ENCODE data around the gene JUNB. TPM values are rescaled to one million over a fixed set of nuclear protein-coding genes. Genes with fewer than 3 reads are reported as not detected.

The JUNB gene
- total RNA-seq, 2 experiments from 2014 or later, result 292 to 299 TPM

- ATAC-seq, result no peak
- peaks cover 10% of the 10 kb centered on the region for H3K4me1 Mint-ChIP-seq (ENCODE audit: low read depth)
- H3K27me3 Mint-ChIP-seq, result peaks cover 24% of the 10 kb centered on the region
- no peak overlapping the region for H3K27ac Mint-ChIP-seq
- POLR2A ChIA-PET, result interaction anchor here (0.7 to 1.1 kb wide), 3 partner anchors 9 to 91 kb away, joined by 3 to 4 read pairs (median 3); no protein-coding TSS in a partner anchor
- DNase-seq, result no peak
- no peak for TF ChIP-seq CTCF (IDR thresholded peaks at IDR 0.05)
- no peaks in the 10 kb centered on the region for H3K9me3 Mint-ChIP-seq
- no peak overlapping the region for H3K4me3 Mint-ChIP-seq
- intact Hi-C loops (cut with micrococcal nuclease), result no loop called here
- CTCF ChIA-PET, result interaction anchor here (1.2 to 17.4 kb wide), 6 partner anchors 9 to 91 kb away, joined by 3 to 480 read pairs (median 46); partner anchors contain the start of genes JUNB, PRDX2 and THSD8
- H3K36me3 Mint-ChIP-seq (ENCODE audit: low read depth), result no peaks in the 10 kb centered on the region
Observed at GRCh38 chr19:12756150-12756883, 35.0 kb upstream of the JUNB start.

- no peak overlapping the region for H3K27ac Mint-ChIP-seq
- CTCF ChIA-PET, result interaction anchor here (0.6 to 17.4 kb wide), 45 partner anchors 9 to 264 kb away, joined by 3 to 480 read pairs (median 5); partner anchors contain the start of genes DNASE2, FBXW9, GET3 and JUNB
- H3K36me3 Mint-ChIP-seq (ENCODE audit: low read depth), result no peaks in the 10 kb centered on the region
- peak; percentile 83 for ATAC-seq
- POLR2A ChIA-PET, result interaction anchor here (0.9 to 2.9 kb wide), 7 partner anchors 11 to 89 kb away, joined by 3 to 9 read pairs (median 3); no protein-coding TSS in a partner anchor
- H3K27me3 Mint-ChIP-seq, result peaks cover 18% of the 10 kb centered on the region
- TF ChIP-seq CTCF (IDR thresholded peaks at IDR 0.05), result peak; percentile 98
- no peaks in the 10 kb centered on the region for H3K9me3 Mint-ChIP-seq
- peak overlapping the region; percentile 41 for H3K4me3 Mint-ChIP-seq
- DNase-seq, result peak; percentile 77
- peaks cover 10% of the 10 kb centered on the region for H3K4me1 Mint-ChIP-seq (ENCODE audit: low read depth)
- intact Hi-C loops (cut with micrococcal nuclease), result no loop called here
Observed at GRCh38 chr19:12757544-12758274, 33.6 kb upstream of the JUNB start.

GRCh38 chr19:12759686-12760085, 31.6 kb upstream of the JUNB start:
- Mint-ChIP-seq H3K4me3 (no peak overlapping the region), H3K36me3 (ENCODE audit: low read depth) (no peaks in the 10 kb centered on the region), H3K9me3 (no peaks in the 10 kb centered on the region), H3K27ac (no peak overlapping the region), H3K4me1 (ENCODE audit: low read depth) (peaks cover 10% of the 10 kb centered on the region), H3K27me3 (peaks cover 12% of the 10 kb centered on the region)
- intact Hi-C loops (cut with micrococcal nuclease), result loop anchor here (2.0 to 5.0 kb wide), 2 partner anchors 37 to 88 kb away; no protein-coding TSS in a partner anchor
- DNase-seq (no peak), ATAC-seq (no peak)
- CTCF ChIA-PET, result interaction anchor here (0.8 to 17.4 kb wide), 29 partner anchors 10 to 178 kb away, joined by 3 to 480 read pairs (median 5); partner anchors contain the start of genes DNASE2, FBXW9, GET3 and JUNB
- POLR2A ChIA-PET, result interaction anchor here (0.7 to 2.9 kb wide), 6 partner anchors 13 to 37 kb away, joined by 3 to 9 read pairs (median 4); no protein-coding TSS in a partner anchor
- no peak for TF ChIP-seq CTCF (IDR thresholded peaks at IDR 0.05)

GRCh38 chr19:12763100-12763499, 28.2 kb upstream of the JUNB start:
- no peak for ATAC-seq

More at GRCh38 chr19:12763100-12763499, 28.2 kb upstream of the JUNB start:
- Mint-ChIP-seq H3K9me3 (no peaks in the 10 kb centered on the region), H3K36me3 (ENCODE audit: low read depth) (peaks cover 2% of the 10 kb centered on the region), H3K27me3 (peaks cover 4% of the 10 kb centered on the region), H3K27ac (no peak overlapping the region), H3K4me1 (ENCODE audit: low read depth) (peaks cover 6% of the 10 kb centered on the region), H3K4me3 (no peak overlapping the region)
- ChIA-PET POLR2A (interaction anchor here (0.6 to 1.6 kb wide), 6 partner anchors 14 to 49 kb away, joined by 3 to 4 read pairs (median 3); partner anchors contain the start of gene JUNB), CTCF (interaction anchor here (1.2 to 17.4 kb wide), 7 partner anchors 9 to 127 kb away, joined by 3 to 480 read pairs (median 5); partner anchors contain the start of genes GCDH, JUNB, PRDX2 and THSD8)
- intact Hi-C loops (cut with micrococcal nuclease), result loop anchor here (5.0 kb wide), 1 partner anchor 84 kb away; no protein-coding TSS in a partner anchor
- DNase-seq, result no peak
- no peak for TF ChIP-seq CTCF (IDR thresholded peaks at IDR 0.05)
